Naive thymus-derived CD4-positive, alpha-beta T cell (primary cell): Measurements from ENCODE around the gene MRPL37. TPM values are rescaled to one million over a fixed set of nuclear protein-coding genes. Genes with fewer than 3 reads are reported as not detected.

Experiments
- polyA plus RNA-seq, 2 donors: library from polyadenylated mRNA; unstranded; fragments of 300-500 nt; fragmentation: Illumina TruSeq; gene quantifications; one replicate each; pipeline ENCODE4 v1.2.3, GENCODE V29; 2021
- total RNA-seq, 6 experiments: library from RNA in 5 of 6; stranded (reverse) in 5 of 6; gene quantifications; 1 replicate in 5 of 6; 2 replicates in 1 of 6; pipeline ENCODE4 v1.2.3 and lab custom pipeline; 2021 to 2026

MRPL37 gene
- total and polyA plus RNA-seq, 7 experiments from 2014 or later = 25.4 to 86.7 (median 36.6) TPM

Other genes starting within 250 kb of the MRPL37 start
- not detected for gene LDLRAD1, start 182.0 kb upstream of the MRPL37 start, total RNA-seq
- not detected for gene LDLRAD1, start 182.0 kb upstream of the MRPL37 start, polyA plus RNA-seq
- gene TMEM59, start 147.0 kb upstream of the MRPL37 start, total RNA-seq = 100 to 1,000 TPM; 127 to 197 (median 183) TPM
- 100 to 1,000 TPM; 403 to 545 TPM for gene TMEM59, start 147.0 kb upstream of the MRPL37 start, polyA plus RNA-seq
- 10 to 100 TPM in 3 of 5 experiments, 1 to 10 TPM in 2; 6.3 to 15.1 (median 12.2) TPM for gene TCEANC2, start 146.6 kb upstream of the MRPL37 start, total RNA-seq
- 1 to 10 TPM; 7.7 to 9.3 TPM for gene TCEANC2, start 146.6 kb upstream of the MRPL37 start, polyA plus RNA-seq
- under 1 TPM in 2 of 5 experiments, not detected in 3; 0.22 to 0.30 TPM for gene CDCP2, start 47.2 kb upstream of the MRPL37 start, total RNA-seq
- not detected for gene CDCP2, start 47.2 kb upstream of the MRPL37 start, polyA plus RNA-seq
- 10 to 100 TPM in 2 of 5 experiments, 1 to 10 TPM in 3; 5.1 to 13.5 (median 7.1) TPM for gene CYB5RL, start 137 bp upstream of the MRPL37 start, total RNA-seq
- gene CYB5RL, start 137 bp upstream of the MRPL37 start, polyA plus RNA-seq = 1 to 10 TPM; 3.4 to 3.6 TPM
- 100 to 1,000 TPM in 2 of 5 experiments, 10 to 100 TPM in 3; 69.4 to 124 (median 98.1) TPM for gene SSBP3, start 206.2 kb downstream of the MRPL37 start, total RNA-seq
- 10 to 100 TPM; 19.4 to 21.3 TPM for gene SSBP3, start 206.2 kb downstream of the MRPL37 start, polyA plus RNA-seq